Measurements from ENCODE around the gene WHAMM. TPM values are rescaled to one million over a fixed set of nuclear protein-coding genes. Genes with fewer than 3 reads are reported as not detected.

Gene WHAMM
- total RNA-seq, 2 donors from 2014 or later: 5.2 to 6.7 TPM

DNA sequence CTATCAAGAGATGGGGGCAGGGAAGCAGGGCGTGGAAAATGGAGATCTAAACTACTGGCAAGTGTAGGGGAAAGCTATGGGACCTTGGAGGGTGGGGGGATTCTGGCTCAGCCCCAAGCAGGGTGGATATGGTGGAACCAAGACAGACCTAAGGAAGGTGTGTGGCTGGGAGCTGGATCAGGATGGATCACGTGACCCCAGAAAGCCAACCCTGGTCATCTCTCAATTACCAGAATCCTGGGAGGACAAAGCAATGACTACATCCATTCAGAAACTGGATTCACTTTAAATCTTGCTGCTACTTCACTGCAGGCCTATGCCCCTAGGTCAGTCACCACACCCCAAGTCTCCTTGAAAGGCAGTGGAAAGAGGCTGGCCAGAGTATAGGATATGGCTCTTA, 68.4 kb downstream of the WHAMM start:
- H3K27ac ChIP-seq: no peak overlapping the region

DNA sequence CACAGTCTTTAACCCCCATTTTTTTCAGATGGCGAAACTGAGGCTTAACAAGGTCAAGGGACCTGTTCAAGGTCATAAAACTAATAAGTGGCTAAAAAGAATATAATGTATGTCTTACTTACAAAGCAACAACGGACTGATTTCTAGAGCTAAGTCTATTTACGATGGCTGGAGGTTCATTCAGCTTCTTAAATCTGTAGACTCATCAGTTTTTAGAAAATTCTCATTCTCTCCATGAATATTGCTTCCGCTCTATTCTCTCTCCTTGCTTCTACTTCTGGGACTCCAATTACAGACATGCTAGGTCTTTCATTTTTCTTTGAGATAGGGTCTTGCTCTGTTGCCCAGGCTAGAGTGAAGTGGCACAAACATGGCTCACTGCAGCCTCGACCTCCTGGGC, 68.9 kb downstream of the WHAMM start:
- no peak for DNase-seq (ENCODE audit: low spot score)
- Histone ChIP-seq H3K27ac (no peak overlapping the region), H3K9me3 (no peaks in the 10 kb centered on the region), H3K4me3 (no peak overlapping the region), H3K4me1 (peaks cover 0 to 3% of the 10 kb centered on the region in 2 donors), H3K36me3 (no peaks in the 10 kb centered on the region), H3K27me3 (no peaks in the 10 kb centered on the region)
- TF ChIP-seq, protein P1, sequence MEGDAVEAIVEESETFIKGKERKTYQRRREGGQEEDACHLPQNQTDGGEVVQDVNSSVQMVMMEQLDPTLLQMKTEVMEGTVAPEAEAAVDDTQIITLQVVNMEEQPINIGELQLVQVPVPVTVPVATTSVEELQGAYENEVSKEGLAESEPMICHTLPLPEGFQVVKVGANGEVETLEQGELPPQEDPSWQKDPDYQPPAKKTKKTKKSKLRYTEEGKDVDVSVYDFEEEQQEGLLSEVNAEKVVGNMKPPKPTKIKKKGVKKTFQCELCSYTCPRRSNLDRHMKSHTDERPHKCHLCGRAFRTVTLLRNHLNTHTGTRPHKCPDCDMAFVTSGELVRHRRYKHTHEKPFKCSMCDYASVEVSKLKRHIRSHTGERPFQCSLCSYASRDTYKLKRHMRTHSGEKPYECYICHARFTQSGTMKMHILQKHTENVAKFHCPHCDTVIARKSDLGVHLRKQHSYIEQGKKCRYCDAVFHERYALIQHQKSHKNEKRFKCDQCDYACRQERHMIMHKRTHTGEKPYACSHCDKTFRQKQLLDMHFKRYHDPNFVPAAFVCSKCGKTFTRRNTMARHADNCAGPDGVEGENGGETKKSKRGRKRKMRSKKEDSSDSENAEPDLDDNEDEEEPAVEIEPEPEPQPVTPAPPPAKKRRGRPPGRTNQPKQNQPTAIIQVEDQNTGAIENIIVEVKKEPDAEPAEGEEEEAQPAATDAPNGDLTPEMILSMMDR (IDR thresholded peaks at IDR 0.05): no peak

More for the DNA sequence above, 68.4 kb downstream of the WHAMM start:
- Histone ChIP-seq H3K27me3 (no peaks in the 10 kb centered on the region), H3K4me3 (no peak overlapping the region), H3K9me3 (no peaks in the 10 kb centered on the region), H3K36me3 (no peaks in the 10 kb centered on the region), H3K4me1 (peaks cover 0 to 4% of the 10 kb centered on the region in 2 donors)
- TF ChIP-seq, protein P1 (IDR thresholded peaks at IDR 0.05): no peak
- DNase-seq (ENCODE audit: low spot score): no peak

DNA sequence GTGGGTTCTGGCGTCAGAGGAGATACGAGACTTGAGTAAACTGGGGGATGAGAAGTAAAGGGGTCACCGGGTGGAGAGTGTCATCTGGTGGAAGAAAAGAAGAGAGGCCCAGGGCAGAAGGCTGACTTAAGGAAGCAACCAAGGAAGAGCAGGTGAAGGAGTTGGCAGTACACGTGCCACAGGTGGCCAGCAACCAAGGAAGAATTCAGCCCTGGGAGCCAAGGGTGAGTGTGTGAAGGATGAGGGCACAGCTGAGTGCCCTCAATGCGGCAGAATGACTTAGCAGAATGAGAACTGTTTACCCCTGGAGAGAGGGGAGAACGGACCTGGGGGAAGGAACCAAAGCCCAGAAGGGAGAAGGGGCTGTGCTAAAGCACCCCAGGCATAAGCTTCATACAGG, 71.3 kb downstream of the WHAMM start:
- no peak for DNase-seq (ENCODE audit: low spot score)
- Histone ChIP-seq H3K4me3 (no peak overlapping the region), H3K36me3 (no peaks in the 10 kb centered on the region), H3K4me1 (no peaks in the 10 kb centered on the region), H3K27me3 (no peaks in the 10 kb centered on the region), H3K9me3 (no peaks in the 10 kb centered on the region), H3K27ac (no peak overlapping the region)
- TF ChIP-seq, protein P1 (IDR thresholded peaks at IDR 0.05): no peak

DNA sequence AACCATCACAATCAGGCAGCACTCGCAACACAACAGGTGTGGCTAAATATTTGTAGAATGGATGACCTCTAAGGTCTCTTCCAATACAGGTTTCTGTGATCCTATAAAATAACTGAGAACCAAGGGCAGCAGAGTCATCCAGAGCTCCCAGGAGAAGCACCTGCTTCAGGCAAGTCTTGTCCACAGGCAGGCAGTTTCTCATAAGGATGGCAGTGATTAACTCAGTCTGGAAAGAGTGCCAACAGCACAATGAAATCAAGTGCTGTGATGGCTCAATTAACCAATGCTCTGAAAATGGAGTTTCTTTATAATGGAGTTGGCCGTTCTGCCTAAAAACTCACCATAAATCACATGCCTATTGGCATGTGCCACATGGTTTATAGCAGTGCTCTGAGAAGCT, 72.3 kb downstream of the WHAMM start:
- Histone ChIP-seq H3K27me3 (no peaks in the 10 kb centered on the region), H3K36me3 (no peaks in the 10 kb centered on the region), H3K4me3 (no peak overlapping the region), H3K27ac (no peak overlapping the region), H3K4me1 (no peaks in the 10 kb centered on the region), H3K9me3 (no peaks in the 10 kb centered on the region)
- no peak for DNase-seq (ENCODE audit: low spot score)
- TF ChIP-seq, protein P1 (IDR thresholded peaks at IDR 0.05): no peak

DNA sequence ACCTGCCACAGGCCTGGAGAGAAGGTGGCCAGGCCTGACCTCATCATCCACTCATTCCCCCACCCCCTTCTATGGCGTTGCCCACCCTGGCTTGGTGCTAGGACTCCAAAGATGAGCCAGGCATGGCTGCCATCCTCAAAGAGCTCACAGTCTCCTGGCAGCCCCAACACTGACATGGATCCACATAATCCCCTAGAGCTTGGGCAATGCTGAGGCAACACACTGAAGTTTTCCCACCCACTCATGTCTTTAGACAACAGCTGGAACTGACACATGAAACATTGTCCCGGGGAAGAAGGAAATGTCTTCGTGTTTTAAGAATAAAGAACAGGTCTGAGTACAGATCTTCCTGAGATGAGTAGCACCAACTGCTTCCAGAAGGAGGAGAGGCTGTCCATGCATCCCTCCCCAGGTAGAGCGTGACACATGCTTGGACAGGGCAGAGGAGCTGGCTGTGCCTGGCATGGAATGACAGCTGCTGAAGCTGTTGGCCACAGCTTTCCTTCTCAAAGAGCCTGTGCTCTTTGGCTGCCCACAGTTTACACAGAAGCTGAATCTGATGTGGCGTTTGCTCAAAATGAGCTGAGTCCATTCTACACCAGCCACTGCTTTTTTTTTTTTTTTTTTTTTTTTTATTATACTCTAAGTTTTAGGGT, 73.0 kb downstream of the WHAMM start:
- no peaks in the 10 kb centered on the region for H3K4me1 ChIP-seq
- TF ChIP-seq, protein P1 (IDR thresholded peaks at IDR 0.05): no peak
- H3K36me3 ChIP-seq: no peaks in the 10 kb centered on the region
- no peak overlapping the region for H3K27ac ChIP-seq
- DNase-seq (ENCODE audit: low spot score): no peak
- no peaks in the 10 kb centered on the region for H3K27me3 ChIP-seq
- H3K4me3 ChIP-seq: no peak overlapping the region
- no peaks in the 10 kb centered on the region for H3K9me3 ChIP-seq

Other genes with a start within 250 kb of the WHAMM start
- gene CPEB1, start 162.3 kb upstream of the WHAMM start, total RNA-seq: 1 to 10 TPM; 1.5 to 3.3 TPM
- gene AP3B2, start 99.8 kb upstream of the WHAMM start, total RNA-seq: under 1 TPM in 1 of 2 donors, not detected in 1; 0.51 TPM
- gene FSD2, start 3.6 kb upstream of the WHAMM start, total RNA-seq: 10 to 100 TPM in 1 of 2 donors, 1 to 10 TPM in 1; 9.0 to 58.8 TPM
- gene HOMER2, start 143.1 kb downstream of the WHAMM start, total RNA-seq: 10 to 100 TPM; 18.3 to 24.8 TPM
- gene RAMAC, start 176.6 kb downstream of the WHAMM start, total RNA-seq: 10 to 100 TPM; 13.0 to 13.9 TPM
- gene C15orf40, start 202.0 kb downstream of the WHAMM start, total RNA-seq: 1 to 10 TPM; 5.9 to 9.4 TPM

All from right atrium auricular region (tissue), 2 donors.